ENCODE results near the gene MLX.
"Not testable (repeated sequence)": the region's sequence is repeated elsewhere in the genome, so short reads cannot be mapped to it uniquely, and the experiment has no call there.

Gene MLX

GRCh38 chr17:42554250-42555121, 12.4 kb upstream of the MLX start:
- DNase-seq, result peak in 55 of 56 donors; percentile 35 to 90 (median 70)

GRCh38 chr17:42555122-42555622, 11.7 kb upstream of the MLX start:
- no peak for DNase-seq

GRCh38 chr17:42555961-42556617, 10.8 kb upstream of the MLX start:
- not testable (repeated sequence) for DNase-seq

GRCh38 chr17:42559075-42559474, 7.8 kb upstream of the MLX start:
- DNase-seq, result no peak

- no peak for DNase-seq
These were observed 6.7 kb upstream of the MLX start for GRCh38 chr17:42560246-42560645.

- DNase-seq, result peak; percentile 60 to 96 (median 88)
These were observed 5.0 kb upstream of the MLX start, which contains the start of gene COASY for GRCh38 chr17:42561897-42562387. Gene COASY (plus strand): TSS chr17:42562148. CDS start chr17:42562623, 475 bp downstream.

- peak in 1 of 56 donors; percentile 14 for DNase-seq
These were observed 4.3 kb upstream of the MLX start for GRCh38 chr17:42562388-42563142.

GRCh38 chr17:42563143-42563509, 3.8 kb upstream of the MLX start:
- no peak for DNase-seq

- DNase-seq, result no peak
These were observed 3.4 kb upstream of the MLX start for GRCh38 chr17:42563543-42563942.

- DNase-seq, result no peak
These were observed 3.0 kb upstream of the MLX start for GRCh38 chr17:42563950-42564349.

- DNase-seq, result no peak
These were observed 1.9 kb upstream of the MLX start for GRCh38 chr17:42564815-42565522.

GRCh38 chr17:42565523-42566214, 1.2 kb upstream of the MLX start:
- DNase-seq, result no peak

- DNase-seq, result peak in 1 of 56 donors; percentile 57
These were observed 551 bp upstream of the MLX start for GRCh38 chr17:42566215-42566882.

GRCh38 chr17:42568341-42569111, 1.6 kb downstream of the MLX start:
- DNase-seq, result no peak

GRCh38 chr17:42571435-42572225, 4.7 kb downstream of the MLX start:
- no peak for DNase-seq

- DNase-seq, result no peak
These were observed 6.2 kb downstream of the MLX start for GRCh38 chr17:42573095-42573494.

GRCh38 chr17:42574463-42574862, 7.6 kb downstream of the MLX start:
- DNase-seq, result no peak

- no peak for DNase-seq
These were observed 10.2 kb downstream of the MLX start for GRCh38 chr17:42577140-42577531.
